Karpas-422 (cell line): ENCODE measurements around the gene CASKIN2. TPM values are rescaled to one million over a fixed set of nuclear protein-coding genes. Genes with fewer than 3 reads are reported as not detected.

ENCODE experiments used
- total RNA-seq: library from RNA; depleted of rRNA; stranded (reverse); fragments of >200 nt; shearing (Covaris generic); gene quantifications from 2 replicates; pipeline ENCODE4 v1.2.3, GENCODE V29; 2014; ENCODE audit warnings: low replicate concordance; rRNA removed

CASKIN2 gene
- total RNA-seq, 1 experiment from 2014 or later: not detected

Other genes with a start within 250 kb of the CASKIN2 start
- 44.4 and 63.3 TPM in 2 replicates for gene MIF4GD, start 244.3 kb downstream of the CASKIN2 start, total RNA-seq
- gene SLC25A19, start 226.1 kb downstream of the CASKIN2 start, total RNA-seq: 36.5 and 43.1 TPM in 2 replicates
- 106 and 193 TPM in 2 replicates for gene GRB2, start 109.9 kb downstream of the CASKIN2 start, total RNA-seq
- gene TMEM94, start 58.9 kb downstream of the CASKIN2 start, total RNA-seq: 20.5 and 20.7 TPM in 2 replicates
- gene TSEN54, start 991 bp upstream of the CASKIN2 start, total RNA-seq: 25.5 and 42.8 TPM in 2 replicates
- gene LLGL2, start 10.2 kb upstream of the CASKIN2 start, total RNA-seq: 6.1 and 7.6 TPM in 2 replicates
- gene MYO15B, start 72.3 kb upstream of the CASKIN2 start, total RNA-seq: 3.8 and 8.0 TPM in 2 replicates
- not detected in 2 replicates for gene SMIM5, start 117.9 kb upstream of the CASKIN2 start, total RNA-seq
- gene RECQL5, start 151.6 kb upstream of the CASKIN2 start, total RNA-seq: 29.4 and 68.7 TPM in 2 replicates
- gene SAP30BP, start 151.8 kb upstream of the CASKIN2 start, total RNA-seq: 26.5 and 49.2 TPM in 2 replicates
- gene ITGB4, start 205.9 kb upstream of the CASKIN2 start, total RNA-seq: 0.11 and 0.19 TPM in 2 replicates
- gene GALK1, start 249.7 kb upstream of the CASKIN2 start, total RNA-seq: 23.9 and 28.3 TPM in 2 replicates